SK-N-SH (cell line): Measurements from ENCODE around the gene FOXD3.

Experiments
- CTCF ChIP-seq: fragments of 200-600 bp; sonication (generic); IDR thresholded peaks from 2 replicates; pipeline ENCODE4 v1.6.1; 2017; ENCODE audit warnings: antibody characterized with exemption, mild to moderate bottlenecking, moderate library complexity
- EP300 ChIP-seq, 2 experiments: IDR thresholded peaks; 2 replicates each; pipeline versions ENCODE4 v1.4.0 to v1.6.1; 2012; ENCODE audit warnings: borderline replicate concordance in 1 of 2, low read depth in 1 of 2, low read length in 1 of 2
- NFIC ChIP-seq: IDR thresholded peaks from 2 replicates; pipeline ENCODE4 v1.4.0; 2012; ENCODE audit warnings: borderline replicate concordance
- POLR2AphosphoS5 ChIP-seq: IDR thresholded peaks from 2 replicates; pipeline ENCODE4 v1.6.1; 2012; ENCODE audit warnings: low read depth, low read length
- RCOR1 ChIP-seq: fragments of 150-350 bp; IDR thresholded peaks from 2 replicates; pipeline ENCODE4 v1.6.1; 2017; ENCODE audit warnings: antibody characterized with exemption, low read length
- REST ChIP-seq: IDR thresholded peaks from 2 replicates; pipeline ENCODE4 v1.6.1; 2012; ENCODE audit warnings: mild to moderate bottlenecking, low read depth, low read length, moderate library complexity
- RFX5 ChIP-seq: IDR thresholded peaks from 2 replicates; pipeline ENCODE4 v1.6.1; 2012; ENCODE audit warnings: mild to moderate bottlenecking, improper control_type of control experiment, low read length
- SMC3 ChIP-seq: IDR thresholded peaks from 2 replicates; pipeline ENCODE4 v1.6.1; 2012; ENCODE audit warnings: low read depth, low read length, improper control_type of control experiment
- TAF1 ChIP-seq: IDR thresholded peaks from 2 replicates; pipeline ENCODE4 v1.6.1; 2012; ENCODE audit warnings: low read depth, mild to moderate bottlenecking, low read length, moderate library complexity, borderline replicate concordance
- TF ChIP-seq, protein P1 (sequence below): IDR thresholded peaks from 2 replicates; pipeline ENCODE4; 2012
- TF ChIP-seq, protein P2 (sequence below): IDR thresholded peaks from 2 replicates; pipeline ENCODE4 v1.4.0; 2012; ENCODE audit warnings: low read depth, borderline replicate concordance

DNA sequence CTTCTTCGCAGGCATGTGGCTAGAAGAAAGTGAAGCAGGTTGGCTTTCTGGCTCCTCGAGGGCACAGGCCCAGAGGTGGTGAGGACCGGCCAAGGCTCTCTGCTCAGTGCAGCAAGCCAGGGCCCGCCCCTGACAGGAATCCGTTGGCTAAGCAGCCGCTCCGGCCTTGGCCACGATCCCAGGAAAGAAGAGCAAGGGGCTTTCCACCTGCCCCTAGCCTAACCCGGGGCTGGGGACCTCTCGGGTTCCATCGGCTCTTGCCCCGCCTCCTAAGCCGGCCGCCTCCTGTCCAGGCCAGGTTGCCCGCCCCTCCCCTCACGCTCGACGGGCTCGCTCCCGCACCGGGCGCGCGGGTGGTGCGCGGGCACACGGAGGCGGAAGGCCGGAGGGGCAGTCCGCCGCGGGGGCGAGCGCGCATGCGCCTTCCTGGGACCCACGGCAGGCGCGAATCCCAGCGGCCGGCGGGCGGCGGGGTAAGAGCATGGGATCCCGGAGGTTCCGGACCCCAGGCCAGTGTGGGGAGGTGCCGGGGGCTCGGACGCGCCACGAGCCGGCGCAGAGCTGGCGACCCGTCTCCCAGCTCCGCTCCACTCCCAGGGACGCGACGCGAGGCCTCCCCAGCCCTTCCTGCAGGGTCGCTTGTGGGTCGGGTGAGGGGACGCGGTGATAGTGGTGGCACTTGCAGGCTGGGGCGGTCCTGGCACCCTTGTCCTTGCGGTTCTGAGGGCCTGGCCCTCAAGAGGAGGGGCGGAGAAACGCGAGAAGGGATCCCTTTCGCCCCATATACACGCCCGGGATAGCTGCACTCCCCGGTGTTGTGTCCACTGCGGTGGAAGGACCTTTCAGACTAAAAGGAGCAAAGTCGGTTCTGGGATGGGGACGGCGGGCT lies 45.1 kb downstream of the FOXD3 start, which contains the start of gene ALG6:
- TF ChIP-seq CTCF (no peak), SMC3 (no peak), TAF1 (peak; percentile 65; the same call in 1 of the 2 replicates), NFIC (no peak), RFX5 (no peak), POLR2AphosphoS5 (peak; percentile 81), RCOR1 (no peak), REST (no peak), EP300 (IDR thresholded peaks at IDR 0.05; ENCODE audit: borderline replicate concordance in 1 of 2, low read depth in 1 of 2, low read length in 1 of 2) (no peak)
- TF ChIP-seq, protein P1, sequence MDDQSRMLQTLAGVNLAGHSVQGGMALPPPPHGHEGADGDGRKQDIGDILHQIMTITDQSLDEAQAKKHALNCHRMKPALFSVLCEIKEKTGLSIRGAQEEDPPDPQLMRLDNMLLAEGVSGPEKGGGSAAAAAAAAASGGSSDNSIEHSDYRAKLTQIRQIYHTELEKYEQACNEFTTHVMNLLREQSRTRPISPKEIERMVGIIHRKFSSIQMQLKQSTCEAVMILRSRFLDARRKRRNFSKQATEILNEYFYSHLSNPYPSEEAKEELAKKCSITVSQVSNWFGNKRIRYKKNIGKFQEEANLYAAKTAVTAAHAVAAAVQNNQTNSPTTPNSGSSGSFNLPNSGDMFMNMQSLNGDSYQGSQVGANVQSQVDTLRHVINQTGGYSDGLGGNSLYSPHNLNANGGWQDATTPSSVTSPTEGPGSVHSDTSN: no peak
- TF ChIP-seq, protein P2, sequence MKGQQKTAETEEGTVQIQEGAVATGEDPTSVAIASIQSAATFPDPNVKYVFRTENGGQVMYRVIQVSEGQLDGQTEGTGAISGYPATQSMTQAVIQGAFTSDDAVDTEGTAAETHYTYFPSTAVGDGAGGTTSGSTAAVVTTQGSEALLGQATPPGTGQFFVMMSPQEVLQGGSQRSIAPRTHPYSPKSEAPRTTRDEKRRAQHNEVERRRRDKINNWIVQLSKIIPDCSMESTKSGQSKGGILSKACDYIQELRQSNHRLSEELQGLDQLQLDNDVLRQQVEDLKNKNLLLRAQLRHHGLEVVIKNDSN: no peak
